Peyer's patch (tissue), 4 donors: Measurements from ENCODE around the gene NUF2.

Experiments used
- POLR2A ChIP-seq, 2 donors: fragments of 450-650 bp; IDR thresholded peaks; one replicate each; pipeline ENCODE4 v1.5.1; 2017; ENCODE audit warnings: antibody characterized with exemption in 2 of 2, mild to moderate bottlenecking in 2 of 2, moderate library complexity in 2 of 2
- TF ChIP-seq, protein P1 (sequence below), 6 experiments: fragments of 450-650 bp in 4 of 6; fragments of 200-600 bp in 2 of 6; sonication (generic) in 1 of 6; IDR thresholded peaks; one replicate each; pipeline ENCODE4 v1.5.1; 2017 to 2019; ENCODE audit warnings: antibody characterized with exemption in 6 of 6, mild to moderate bottlenecking in 3 of 6, moderate library complexity in 1 of 6

DNA sequence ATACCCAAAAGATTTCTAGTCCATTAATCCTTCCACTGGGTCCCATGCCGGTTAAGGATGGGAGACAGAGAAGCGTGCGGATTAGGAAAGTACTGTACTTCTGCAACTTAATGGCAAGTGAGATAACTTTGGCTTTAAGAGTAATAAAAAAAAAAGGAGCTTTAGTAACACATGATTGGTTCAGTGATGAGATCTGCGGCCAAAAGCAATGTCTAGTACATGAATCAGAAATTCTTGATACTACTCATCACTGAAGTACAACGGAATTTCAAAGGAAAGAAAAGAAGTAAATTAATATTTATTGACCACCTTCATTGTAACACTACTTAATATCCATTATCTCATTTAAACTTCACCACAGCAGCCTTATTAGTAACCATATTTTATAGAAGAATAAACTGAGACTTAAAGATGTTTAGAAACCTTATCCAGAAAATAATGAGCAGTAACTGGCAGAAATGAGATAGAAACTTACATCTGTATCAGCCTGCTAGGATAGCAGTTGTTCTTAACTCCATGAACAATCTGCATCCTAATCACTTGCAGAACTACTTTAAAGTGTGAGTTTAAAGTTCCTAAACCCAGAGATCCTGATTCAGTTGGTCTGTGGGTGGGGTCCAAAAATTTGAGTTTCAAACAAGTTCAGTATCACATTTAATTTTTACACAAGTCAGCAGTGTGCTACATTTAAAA lies 14.1 kb upstream of the NUF2 start:
- TF ChIP-seq, protein P1, sequence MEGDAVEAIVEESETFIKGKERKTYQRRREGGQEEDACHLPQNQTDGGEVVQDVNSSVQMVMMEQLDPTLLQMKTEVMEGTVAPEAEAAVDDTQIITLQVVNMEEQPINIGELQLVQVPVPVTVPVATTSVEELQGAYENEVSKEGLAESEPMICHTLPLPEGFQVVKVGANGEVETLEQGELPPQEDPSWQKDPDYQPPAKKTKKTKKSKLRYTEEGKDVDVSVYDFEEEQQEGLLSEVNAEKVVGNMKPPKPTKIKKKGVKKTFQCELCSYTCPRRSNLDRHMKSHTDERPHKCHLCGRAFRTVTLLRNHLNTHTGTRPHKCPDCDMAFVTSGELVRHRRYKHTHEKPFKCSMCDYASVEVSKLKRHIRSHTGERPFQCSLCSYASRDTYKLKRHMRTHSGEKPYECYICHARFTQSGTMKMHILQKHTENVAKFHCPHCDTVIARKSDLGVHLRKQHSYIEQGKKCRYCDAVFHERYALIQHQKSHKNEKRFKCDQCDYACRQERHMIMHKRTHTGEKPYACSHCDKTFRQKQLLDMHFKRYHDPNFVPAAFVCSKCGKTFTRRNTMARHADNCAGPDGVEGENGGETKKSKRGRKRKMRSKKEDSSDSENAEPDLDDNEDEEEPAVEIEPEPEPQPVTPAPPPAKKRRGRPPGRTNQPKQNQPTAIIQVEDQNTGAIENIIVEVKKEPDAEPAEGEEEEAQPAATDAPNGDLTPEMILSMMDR (IDR thresholded peaks at IDR 0.05) = no peak
- TF ChIP-seq POLR2A (IDR thresholded peaks at IDR 0.05) = no peak
